CD8-positive, alpha-beta memory T cell (primary cell): Measurements from ENCODE around the gene OBSL1. TPM values are rescaled to one million over a fixed set of nuclear protein-coding genes. Genes with fewer than 3 reads are reported as not detected.

Experiments used
- CTCF ChIA-PET: fragments of 350-600 bp; sonication (Branson Sonifier 250); formaldehyde crosslinking; loops from one replicate; lab custom pipeline; 2021; ENCODE audit warnings: antibody characterized with exemption; lab: Charles Lee
- POLR2A ChIA-PET: fragments of 350-600 bp; sonication (Branson Sonifier 250); formaldehyde crosslinking; loops from one replicate; lab custom pipeline; 2021; ENCODE audit warnings: antibody characterized with exemption; lab: Charles Lee
- DNase-seq, 5 donors: peaks; one replicate each; pipeline versions ENCODE4 v3.0.0 to v3.0.0-alpha.2; 2020 to 2022; ENCODE audit warnings: mixed read lengths in 1 of 5
- H3K27ac ChIP-seq: one replicate; pipeline ENCODE4 v1.7.0; 2013; ENCODE audit warnings: low read depth, mild to moderate bottlenecking, low read length, moderate library complexity
- H3K27me3 ChIP-seq: 2 replicates; pipeline ENCODE4 v1.7.0; 2013; ENCODE audit warnings: low read length, mild to moderate bottlenecking; ENCODE audit not compliant: insufficient read depth, poor library complexity, severe bottlenecking
- H3K36me3 ChIP-seq: 2 replicates; pipeline ENCODE4 v1.7.0; 2013; ENCODE audit warnings: mild to moderate bottlenecking, low read length, moderate library complexity; ENCODE audit not compliant: insufficient read depth
- H3K4me1 ChIP-seq: 2 replicates; pipeline ENCODE4 v1.7.0; 2013; ENCODE audit warnings: mild to moderate bottlenecking, low read length, moderate library complexity; ENCODE audit not compliant: insufficient read depth
- H3K4me3 ChIP-seq: 2 replicates; pipeline ENCODE4 v1.7.0; 2013; ENCODE audit warnings: mild to moderate bottlenecking, low read length
- H3K9me3 ChIP-seq: 2 replicates; pipeline ENCODE4 v1.7.0; 2013; ENCODE audit warnings: mild to moderate bottlenecking, low read length
- H3K27ac Mint-ChIP-seq, 8 donors: one replicate each; pipeline ENCODE4 v1.8.0; 2020 to 2021; ENCODE audit warnings: mixed read lengths in 8 of 8, mild to moderate bottlenecking in 6 of 8, inconsistent platforms in 3 of 8, moderate library complexity in 3 of 8
- H3K27me3 Mint-ChIP-seq, 2 donors: one replicate each; pipeline ENCODE4 v1.8.0; 2020 to 2021; ENCODE audit warnings: mixed read lengths in 2 of 2, mild to moderate bottlenecking in 1 of 2, moderate library complexity in 1 of 2
- H3K36me3 Mint-ChIP-seq, 3 donors: one replicate each; pipeline ENCODE4 v1.8.0; 2020 to 2021; ENCODE audit warnings: mixed read lengths in 3 of 3, inconsistent platforms in 1 of 3, mild to moderate bottlenecking in 1 of 3
- H3K4me1 Mint-ChIP-seq, 3 donors: one replicate each; pipeline ENCODE4 v1.8.0; 2020 to 2021; ENCODE audit warnings: mixed read lengths in 3 of 3, inconsistent platforms in 1 of 3, mild to moderate bottlenecking in 1 of 3
- H3K4me3 Mint-ChIP-seq, 7 donors: one replicate each; pipeline ENCODE4 v1.8.0; 2020 to 2021; ENCODE audit warnings: mixed read lengths in 7 of 7, mild to moderate bottlenecking in 6 of 7, moderate library complexity in 4 of 7, inconsistent platforms in 2 of 7
- H3K9me3 Mint-ChIP-seq, 5 donors: one replicate each; pipeline ENCODE4 v1.8.0; 2020 to 2022; ENCODE audit warnings: mixed read lengths in 5 of 5, mild to moderate bottlenecking in 3 of 5, moderate library complexity in 2 of 5, inconsistent platforms in 1 of 5
- polyA plus RNA-seq: library from polyadenylated mRNA; unstranded; fragments of 300-500 nt; fragmentation: Illumina TruSeq; gene quantifications from one replicate; pipeline ENCODE4 v1.2.3, GENCODE V29; 2021
- total RNA-seq, 2 experiments: library from RNA; stranded (reverse); gene quantifications; one replicate each; pipeline ENCODE4 v1.2.3, GENCODE V29; 2021

Gene OBSL1
- total and polyA plus RNA-seq, 3 experiments from 2014 or later, result 0.48 to 0.69 TPM; not detected in 1

DNA sequence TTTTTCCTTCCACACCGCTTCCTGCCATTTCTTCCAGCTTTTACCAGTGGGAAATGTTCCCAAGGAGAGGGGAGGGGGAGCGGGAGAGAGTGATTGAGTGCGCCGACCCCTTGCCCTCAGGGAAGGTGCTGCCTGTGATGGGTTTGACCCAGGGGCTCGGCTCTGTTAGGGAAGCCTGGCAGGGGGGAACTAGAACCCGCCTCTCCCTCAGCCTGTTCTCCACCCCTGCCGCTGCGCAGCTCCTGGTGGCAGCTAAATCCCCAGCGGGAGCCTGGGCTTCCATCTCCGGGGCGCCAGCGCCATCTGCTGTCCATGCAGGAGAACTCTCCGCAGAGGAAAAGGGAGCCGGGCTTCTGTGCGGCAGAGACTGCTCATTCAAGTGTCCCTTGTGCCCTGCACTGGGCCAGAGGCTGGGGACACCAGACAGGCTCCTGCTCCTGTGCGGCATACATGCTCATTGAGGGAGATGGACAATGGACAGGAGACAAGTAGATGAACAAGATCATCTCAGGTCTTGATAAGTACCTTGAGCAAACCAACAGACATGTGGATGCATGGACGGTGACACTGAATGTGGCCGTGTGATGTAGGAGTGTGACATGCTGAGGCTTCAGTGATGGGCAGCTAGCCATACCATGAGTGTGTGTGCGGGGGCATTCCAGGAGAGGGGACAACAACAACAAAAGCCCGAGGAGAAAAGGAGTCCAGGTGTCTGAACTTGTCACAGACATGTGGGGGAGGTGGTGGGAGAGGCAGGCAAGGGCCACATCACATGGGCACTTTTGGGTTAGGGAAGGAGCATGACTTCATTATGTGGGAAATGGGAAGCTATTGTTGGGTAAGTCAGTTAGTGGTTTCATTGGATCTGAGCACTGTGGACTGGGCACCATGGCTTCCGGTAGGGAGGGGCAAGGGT lies 41.0 kb downstream of the OBSL1 start:
- H3K4me3 Mint-ChIP-seq, result no peak overlapping the region
- H3K27me3 Mint-ChIP-seq, result peaks cover 25 to 73% of the 10 kb centered on the region in 2 donors
- peaks cover 0 to 4% (median 0%) of the 10 kb centered on the region in 3 donors for H3K4me1 Mint-ChIP-seq
- POLR2A ChIA-PET, result interaction anchor here (0.6 kb wide), 1 partner anchor 11 kb away, joined by 3 read pairs; no protein-coding TSS in a partner anchor
- H3K9me3 Mint-ChIP-seq, result no peaks in the 10 kb centered on the region
- H3K27ac Mint-ChIP-seq, result peak overlapping the region in 1 of 8 donors; percentile 45
- H3K36me3 ChIP-seq, result no peaks in the 10 kb centered on the region
- H3K27ac ChIP-seq, result no peak overlapping the region
- peak; percentile 75 to 87 (median 77) for DNase-seq
- no peaks in the 10 kb centered on the region for H3K36me3 Mint-ChIP-seq
- no peak overlapping the region for H3K4me3 ChIP-seq
- peaks cover 23% of the 10 kb centered on the region for H3K27me3 ChIP-seq
- H3K4me1 ChIP-seq, result peaks cover 4% of the 10 kb centered on the region
- CTCF ChIA-PET, result interaction anchor here (0.6 to 7.4 kb wide), 45 partner anchors 10 to 548 kb away, joined by 3 to 102 read pairs (median 4); partner anchors contain the start of genes ASIC4, CHPF, DNAJB2 and DNPEP
- H3K9me3 ChIP-seq, result no peaks in the 10 kb centered on the region

DNA sequence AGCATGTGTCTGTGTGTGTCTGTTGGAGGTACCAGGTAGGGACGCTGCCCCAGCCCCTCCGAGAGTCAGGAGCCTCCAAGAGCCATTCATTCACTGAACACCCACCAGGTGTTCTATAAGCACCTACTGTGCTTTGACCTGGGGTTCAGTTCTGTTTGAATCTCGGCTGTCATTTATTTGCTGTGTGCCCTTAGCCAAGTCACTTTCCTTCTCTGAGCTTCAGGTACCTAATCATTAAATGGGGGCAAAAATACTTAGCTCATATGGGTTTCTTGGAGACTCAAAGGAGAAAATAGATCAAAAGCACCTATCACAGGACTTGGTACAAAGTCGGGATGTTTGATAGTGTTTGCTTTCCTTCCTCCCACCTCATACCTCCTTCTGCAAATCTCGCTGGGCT lies 43.9 kb downstream of the OBSL1 start:
- Histone ChIP-seq H3K4me1 (peaks cover 8% of the 10 kb centered on the region), H3K27me3 (peaks cover 43% of the 10 kb centered on the region), H3K4me3 (no peak overlapping the region), H3K36me3 (no peaks in the 10 kb centered on the region), H3K9me3 (no peaks in the 10 kb centered on the region), H3K27ac (no peak overlapping the region)
- no peak for DNase-seq
- no peak overlapping the region for H3K4me3 Mint-ChIP-seq
- ChIA-PET POLR2A (no interaction called here), CTCF (interaction anchor here (0.7 to 7.4 kb wide), 8 partner anchors 13 to 139 kb away, joined by 3 to 102 read pairs (median 3); partner anchors contain the start of gene GMPPA)
- peaks cover 47 to 84% of the 10 kb centered on the region in 2 donors for H3K27me3 Mint-ChIP-seq
- peaks cover 3 to 11% (median 7%) of the 10 kb centered on the region in 3 donors for H3K4me1 Mint-ChIP-seq
- H3K36me3 Mint-ChIP-seq, result no peaks in the 10 kb centered on the region
- peak overlapping the region in 1 of 8 donors; percentile 16 for H3K27ac Mint-ChIP-seq
- no peaks in the 10 kb centered on the region for H3K9me3 Mint-ChIP-seq

DNA sequence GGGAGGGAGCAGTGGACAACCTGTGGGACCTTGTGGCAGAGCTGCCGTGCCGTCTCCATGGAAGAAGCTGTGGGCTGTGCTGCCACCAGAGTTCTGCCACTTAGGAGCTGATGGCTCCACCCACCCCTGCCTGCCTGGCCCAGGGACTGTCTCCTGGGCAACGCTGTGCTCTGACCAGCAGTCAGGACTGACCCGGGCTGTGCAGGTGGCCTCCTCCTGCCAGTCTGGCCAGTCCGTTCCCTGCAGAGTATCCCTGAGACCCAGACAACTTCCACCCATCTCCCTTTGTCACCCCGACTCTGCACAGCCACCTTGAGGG lies 44.3 kb downstream of the OBSL1 start:
- Histone ChIP-seq H3K27ac (peak overlapping the region; percentile 51), H3K36me3 (no peaks in the 10 kb centered on the region), H3K4me3 (no peak overlapping the region), H3K9me3 (no peaks in the 10 kb centered on the region), H3K4me1 (peaks cover 8% of the 10 kb centered on the region), H3K27me3 (peaks cover 43% of the 10 kb centered on the region)
- no peak for DNase-seq
- Mint-ChIP-seq H3K27ac (no peak overlapping the region), H3K27me3 (peaks cover 48 to 85% of the 10 kb centered on the region in 2 donors), H3K4me1 (peaks cover 5 to 13% (median 8%) of the 10 kb centered on the region in 3 donors), H3K36me3 (no peaks in the 10 kb centered on the region), H3K4me3 (no peak overlapping the region), H3K9me3 (no peaks in the 10 kb centered on the region)
- ChIA-PET POLR2A (no interaction called here), CTCF (interaction anchor here (1.1 to 7.4 kb wide), 4 partner anchors 17 to 124 kb away, joined by 6 to 102 read pairs (median 54); partner anchors contain the start of gene GMPPA)

DNA sequence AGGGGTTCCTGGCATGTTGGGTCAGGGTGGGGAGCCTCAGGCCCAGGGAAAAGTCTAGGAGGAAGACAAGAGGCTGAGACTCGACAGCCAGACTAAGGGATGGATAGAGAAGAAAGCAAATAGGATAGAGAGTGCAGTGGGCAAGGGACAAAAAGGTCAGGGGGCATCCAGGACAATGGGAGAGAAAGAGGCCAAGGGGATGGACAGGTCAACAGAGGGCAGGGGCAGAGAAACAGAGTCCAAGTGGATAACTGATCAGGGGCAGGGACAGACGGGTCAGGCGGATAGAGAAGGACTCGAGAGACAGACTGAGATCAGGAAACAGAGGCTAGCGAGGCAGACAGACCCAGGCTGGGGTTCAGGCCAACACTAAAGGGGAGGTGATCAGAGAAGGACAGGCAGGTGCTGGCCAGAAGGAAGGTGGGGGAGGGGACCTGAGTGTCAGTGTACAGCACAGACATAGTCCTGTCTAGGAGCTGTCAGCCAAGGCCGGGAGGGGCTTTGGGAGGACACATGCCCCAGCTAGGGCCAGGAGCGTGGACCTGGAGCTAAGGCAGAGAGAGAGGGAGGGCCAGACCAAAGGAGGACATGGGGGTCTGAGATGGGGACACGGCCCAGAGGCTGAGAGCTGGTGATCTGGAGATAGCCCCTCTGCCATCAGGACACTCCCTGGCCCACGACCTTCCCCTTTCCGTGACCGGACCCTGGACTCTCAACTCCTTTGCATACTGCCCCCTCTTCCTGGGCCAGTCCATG lies 44.8 kb downstream of the OBSL1 start:
- H3K27me3 Mint-ChIP-seq, result peaks cover 54 to 87% of the 10 kb centered on the region in 2 donors
- H3K4me3 ChIP-seq, result no peak overlapping the region
- no peak overlapping the region for H3K4me3 Mint-ChIP-seq
- H3K27ac ChIP-seq, result peak overlapping the region; percentile 51
- no peak for DNase-seq
- H3K36me3 ChIP-seq, result no peaks in the 10 kb centered on the region
- H3K9me3 ChIP-seq, result no peaks in the 10 kb centered on the region
- H3K4me1 ChIP-seq, result peaks cover 8% of the 10 kb centered on the region
- CTCF ChIA-PET, result interaction anchor here (1.0 to 7.4 kb wide), 7 partner anchors 15 to 124 kb away, joined by 3 to 102 read pairs (median 4); partner anchors contain the start of gene GMPPA
- H3K27me3 ChIP-seq, result peaks cover 43% of the 10 kb centered on the region
- H3K4me1 Mint-ChIP-seq, result peaks cover 9 to 18% (median 14%) of the 10 kb centered on the region in 3 donors
- no peak overlapping the region for H3K27ac Mint-ChIP-seq
- H3K36me3 Mint-ChIP-seq, result no peaks in the 10 kb centered on the region
- POLR2A ChIA-PET, result no interaction called here
- no peaks in the 10 kb centered on the region for H3K9me3 Mint-ChIP-seq

DNA sequence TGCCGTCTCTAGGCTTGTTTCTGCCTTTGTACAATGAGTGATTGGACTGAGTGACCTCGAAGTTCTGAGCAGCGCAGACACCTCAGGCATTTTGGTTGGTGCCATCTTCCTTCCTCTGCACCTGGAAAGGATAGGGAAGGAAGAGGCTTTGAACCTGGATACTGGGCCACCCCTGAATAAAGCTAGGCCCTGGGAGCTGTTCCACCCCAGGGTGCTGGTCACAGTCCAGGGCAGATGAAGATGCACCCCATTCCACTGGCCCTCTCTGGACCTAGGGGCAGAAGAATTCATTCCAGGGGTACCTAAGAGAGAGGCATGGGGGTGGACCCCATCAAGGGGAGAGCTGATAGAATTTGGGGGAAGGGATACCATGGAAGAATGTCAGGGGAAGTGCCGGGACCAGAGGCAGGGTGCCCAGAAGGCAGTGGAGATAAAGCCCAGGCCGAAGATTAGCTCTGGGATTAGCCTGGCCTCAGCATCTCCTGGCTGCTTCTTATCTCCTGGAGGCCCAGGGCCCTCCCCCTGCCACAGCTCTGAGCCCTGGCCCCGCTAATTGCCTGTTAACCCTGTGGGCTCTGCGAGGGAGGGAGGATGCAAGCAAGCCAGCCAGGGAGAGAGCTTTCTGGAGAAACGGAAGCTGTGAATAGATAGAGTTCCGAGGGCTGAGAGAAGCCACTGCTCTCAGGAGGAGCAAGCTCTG lies 45.7 kb downstream of the OBSL1 start:
- H3K27ac Mint-ChIP-seq, result no peak overlapping the region
- Histone ChIP-seq H3K4me3 (no peak overlapping the region), H3K27me3 (peaks cover 42% of the 10 kb centered on the region), H3K4me1 (peaks cover 8% of the 10 kb centered on the region), H3K36me3 (no peaks in the 10 kb centered on the region), H3K27ac (peak overlapping the region; percentile 51), H3K9me3 (no peaks in the 10 kb centered on the region)
- DNase-seq, result no peak
- H3K9me3 Mint-ChIP-seq, result no peaks in the 10 kb centered on the region
- CTCF ChIA-PET, result interaction anchor here (1.0 to 7.4 kb wide), 6 partner anchors 14 to 123 kb away, joined by 3 to 102 read pairs (median 4); partner anchors contain the start of gene GMPPA
- H3K4me3 Mint-ChIP-seq, result no peak overlapping the region
- peaks cover 58 to 88% of the 10 kb centered on the region in 2 donors for H3K27me3 Mint-ChIP-seq
- H3K36me3 Mint-ChIP-seq, result no peaks in the 10 kb centered on the region
- peaks cover 9 to 18% (median 14%) of the 10 kb centered on the region in 3 donors for H3K4me1 Mint-ChIP-seq
- POLR2A ChIA-PET, result no interaction called here

DNA sequence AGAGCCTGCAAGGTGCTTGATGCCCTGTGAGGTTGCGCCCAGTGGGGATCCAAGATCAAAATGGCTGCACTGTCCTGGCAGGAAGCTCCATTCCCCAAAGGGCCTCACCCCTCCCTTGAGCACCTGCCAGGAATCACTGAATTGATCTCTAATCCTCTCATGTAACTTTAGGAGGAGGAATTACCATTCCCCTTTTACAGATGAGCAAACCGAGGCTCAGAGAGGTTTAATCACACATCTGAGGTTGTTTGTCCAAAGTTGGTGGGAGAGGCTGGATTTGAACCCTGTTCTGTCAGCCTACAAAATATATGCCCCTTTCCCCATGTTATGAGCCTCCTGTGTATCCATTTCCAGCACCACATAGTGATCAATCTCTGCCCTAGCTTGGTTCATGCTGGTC lies 46.5 kb downstream of the OBSL1 start:
- DNase-seq, result no peak
- Histone ChIP-seq H3K4me3 (no peak overlapping the region), H3K27ac (no peak overlapping the region), H3K4me1 (peaks cover 5% of the 10 kb centered on the region), H3K9me3 (no peaks in the 10 kb centered on the region), H3K27me3 (peaks cover 35% of the 10 kb centered on the region), H3K36me3 (no peaks in the 10 kb centered on the region)
- no peak overlapping the region for H3K27ac Mint-ChIP-seq
- peaks cover 58 to 88% of the 10 kb centered on the region in 2 donors for H3K27me3 Mint-ChIP-seq
- no peaks in the 10 kb centered on the region for H3K9me3 Mint-ChIP-seq
- H3K36me3 Mint-ChIP-seq, result no peaks in the 10 kb centered on the region
- peaks cover 9 to 14% (median 14%) of the 10 kb centered on the region in 3 donors for H3K4me1 Mint-ChIP-seq
- POLR2A ChIA-PET, result no interaction called here
- H3K4me3 Mint-ChIP-seq, result no peak overlapping the region
- CTCF ChIA-PET, result interaction anchor here (0.9 to 1.6 kb wide), 4 partner anchors 13 to 66 kb away, joined by 3 to 6 read pairs (median 4); a partner anchor contains a TSS

DNA sequence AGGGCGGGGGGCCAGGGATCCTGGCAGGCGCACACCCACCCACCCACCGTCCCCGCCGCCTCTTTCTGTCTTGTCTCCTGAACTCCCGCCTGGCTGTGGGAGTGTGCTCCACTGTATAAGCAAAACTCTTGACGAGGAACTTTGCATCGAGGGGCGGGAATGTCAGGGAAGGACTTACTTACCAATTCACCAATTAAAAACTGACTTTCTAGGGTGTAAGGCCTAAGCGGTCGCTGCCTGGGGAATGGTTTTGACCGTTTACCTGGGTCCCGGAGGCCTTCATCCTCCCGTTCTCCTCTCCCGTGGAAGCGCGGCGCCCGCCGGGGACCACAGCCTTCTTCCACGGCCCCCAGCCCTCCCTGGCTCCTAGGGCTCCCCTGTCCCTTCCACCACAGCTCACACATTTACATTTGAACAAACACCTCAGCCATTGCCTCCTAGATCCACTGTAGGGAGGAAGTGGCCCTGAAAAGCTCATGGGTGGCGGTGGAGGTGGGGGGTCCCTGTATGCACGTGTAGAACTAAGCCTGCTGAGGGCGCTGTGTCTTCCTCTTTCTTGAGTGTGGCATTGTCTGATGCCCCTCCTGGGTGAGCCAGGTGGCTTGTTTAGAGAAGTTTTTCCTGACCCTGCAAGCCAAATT lies 48.2 kb downstream of the OBSL1 start:
- Histone ChIP-seq H3K36me3 (no peaks in the 10 kb centered on the region), H3K9me3 (no peaks in the 10 kb centered on the region), H3K4me3 (no peak overlapping the region), H3K27ac (peak overlapping the region; percentile 56), H3K4me1 (peaks cover 4% of the 10 kb centered on the region), H3K27me3 (peaks cover 28% of the 10 kb centered on the region)
- H3K4me3 Mint-ChIP-seq, result peak overlapping the region in 4 of 7 donors; percentile 21 to 58 (median 42)
- H3K4me1 Mint-ChIP-seq, result peaks cover 9 to 14% (median 14%) of the 10 kb centered on the region in 3 donors
- ChIA-PET CTCF (no interaction called here), POLR2A (no interaction called here)
- H3K27ac Mint-ChIP-seq, result peak overlapping the region in 1 of 8 donors; percentile 35
- DNase-seq, result no peak
- peaks cover 0 to 4% (median 0%) of the 10 kb centered on the region in 3 donors for H3K36me3 Mint-ChIP-seq
- peaks cover 54 to 86% of the 10 kb centered on the region in 2 donors for H3K27me3 Mint-ChIP-seq
- H3K9me3 Mint-ChIP-seq, result no peaks in the 10 kb centered on the region
